ENCODE measurements around the gene CST9L.
"Not testable (repeated sequence)": the region's sequence is repeated elsewhere in the genome, so short reads cannot be mapped to it uniquely, and the experiment has no call there.

The CST9L gene

DNA sequence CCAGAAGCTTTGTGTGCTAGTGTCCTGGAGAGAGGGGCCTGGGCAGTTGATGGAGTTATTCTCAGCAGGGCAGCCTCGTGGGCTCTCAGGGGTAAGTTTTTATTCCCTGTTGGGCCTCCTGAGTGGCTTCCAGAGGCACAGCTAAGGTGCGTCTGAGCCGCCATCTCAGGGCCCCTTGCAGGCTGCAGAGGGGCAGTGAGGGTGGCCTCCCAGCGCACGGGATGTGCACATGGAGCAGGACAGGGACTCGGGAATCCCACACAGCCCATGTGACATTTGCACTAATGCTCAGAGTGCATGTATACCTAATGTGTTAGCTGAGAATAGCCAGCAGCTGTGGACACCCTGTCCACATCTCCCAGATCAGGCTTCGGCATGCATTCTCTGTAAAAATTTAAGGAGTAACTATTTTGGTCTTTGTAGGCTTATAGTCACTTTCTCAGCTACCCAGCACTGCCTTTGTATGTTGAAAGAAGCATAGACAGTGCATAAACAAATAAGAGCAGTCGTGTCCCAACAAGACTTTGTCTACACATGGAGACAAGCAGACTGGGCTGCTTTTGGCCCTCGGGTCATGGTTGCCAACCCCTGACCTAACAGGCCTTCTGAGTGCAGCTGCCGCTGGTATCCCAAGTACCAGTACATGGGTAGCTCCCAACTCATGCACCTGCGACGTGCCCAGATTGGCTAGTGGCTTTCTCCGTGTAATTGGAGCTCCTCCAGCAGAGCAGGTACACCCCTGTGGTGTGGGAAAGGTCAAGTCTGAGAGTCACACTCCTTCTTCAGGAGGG, 18.6 kb upstream of the CST9L start:
- DNase-seq (ENCODE audit: low spot score), result no peak

DNA sequence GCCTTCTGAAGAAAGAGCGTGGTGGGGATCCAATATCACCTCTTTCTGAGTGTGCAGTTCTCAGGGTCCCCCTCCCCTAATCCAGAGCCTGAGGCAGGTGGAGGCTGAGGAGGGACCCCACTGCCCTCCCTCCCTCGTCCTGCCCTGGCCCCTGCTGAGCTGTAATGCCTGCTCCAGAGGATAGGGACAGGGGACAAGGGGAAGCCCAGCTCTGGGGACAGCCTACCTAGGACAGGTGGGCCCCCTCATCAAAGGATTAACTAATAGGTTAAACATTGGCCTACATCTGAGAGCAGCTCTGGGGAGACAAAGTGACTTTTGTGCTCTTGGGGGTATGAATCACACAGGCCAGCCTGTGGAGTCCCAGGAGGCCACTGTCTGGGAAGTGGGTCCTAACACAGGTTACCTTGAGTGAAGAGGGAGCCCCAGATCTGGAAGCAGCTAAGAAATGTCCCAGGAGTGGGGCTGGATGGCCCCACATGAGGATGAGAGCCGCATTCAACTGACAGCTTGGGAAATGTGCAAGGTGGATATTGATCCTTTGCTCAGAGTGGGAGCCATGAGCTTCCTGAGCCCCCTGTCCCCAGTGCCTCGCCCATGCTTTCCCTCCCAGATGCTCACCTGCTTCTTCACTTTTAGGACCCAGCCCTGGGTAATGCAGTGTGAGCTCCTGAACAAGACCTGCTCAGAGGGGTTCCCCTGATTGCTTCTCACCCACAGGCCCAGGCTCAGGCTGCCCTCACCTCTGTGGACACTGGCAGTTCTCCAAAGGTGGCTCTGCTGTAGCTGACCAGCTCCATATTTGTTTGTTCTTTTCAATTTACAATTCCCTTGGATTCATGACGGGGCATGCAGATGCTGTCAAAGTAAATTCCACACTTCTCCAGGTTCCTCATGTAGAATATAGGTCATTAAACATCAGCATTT, 17.8 kb upstream of the CST9L start:
- DNase-seq (ENCODE audit: low spot score), result no peak

DNA sequence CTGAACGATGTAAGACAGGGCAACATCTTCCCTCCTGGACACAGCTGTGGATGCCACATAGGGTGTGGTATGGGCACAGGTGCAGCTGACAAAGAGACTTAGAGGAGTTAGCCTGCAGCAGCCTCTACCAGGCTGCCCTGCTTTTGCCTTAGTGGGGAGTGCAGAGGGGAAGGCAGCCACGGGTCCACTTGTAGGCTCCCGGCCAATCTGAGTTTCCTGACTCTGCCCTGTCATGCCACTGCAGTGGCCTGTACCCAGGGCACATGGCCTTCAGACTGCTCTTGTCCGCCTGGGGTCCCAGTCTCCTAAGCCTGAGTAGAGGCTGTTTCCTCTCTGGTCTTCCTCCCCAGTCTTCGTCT, 17.1 kb upstream of the CST9L start:
- DNase-seq (ENCODE audit: low spot score), result no peak

DNA sequence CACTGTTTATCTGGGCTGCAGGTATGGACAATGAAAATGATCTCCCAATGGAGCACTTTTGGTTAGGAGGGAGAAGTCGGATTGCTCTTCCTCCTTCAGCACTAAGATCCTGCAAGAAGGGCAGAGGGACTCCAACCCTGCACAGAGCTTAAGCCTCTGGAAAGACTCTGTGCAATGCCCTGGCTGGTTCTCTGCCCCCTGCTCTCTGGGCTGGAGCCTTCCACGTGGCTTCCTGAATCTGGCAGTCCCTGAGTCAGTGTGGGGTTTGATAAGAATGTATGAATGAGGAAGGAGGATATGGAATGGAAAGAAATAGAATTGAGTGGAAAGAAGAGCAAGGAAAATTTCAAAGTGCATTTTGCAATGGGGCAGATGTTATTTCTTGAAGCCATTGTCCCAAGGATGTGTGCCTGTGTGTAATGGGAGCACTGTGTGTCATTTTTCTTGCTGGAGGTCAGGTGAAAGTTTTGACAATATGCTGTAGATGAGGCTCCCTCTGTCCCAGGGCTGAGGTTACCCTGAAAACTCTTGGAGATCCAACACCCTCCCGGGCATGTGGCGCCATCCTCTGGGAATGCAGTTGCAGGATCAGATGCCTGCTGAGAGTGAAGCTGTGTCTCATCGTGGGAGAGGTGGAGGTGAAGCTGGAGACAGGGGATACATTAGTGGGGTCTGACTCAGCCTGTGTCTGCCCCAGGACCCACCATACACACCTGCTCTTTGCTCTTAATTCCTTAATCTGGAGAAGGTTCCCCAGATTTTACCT, 16.3 kb upstream of the CST9L start:
- no peak for DNase-seq (ENCODE audit: low spot score)

DNA sequence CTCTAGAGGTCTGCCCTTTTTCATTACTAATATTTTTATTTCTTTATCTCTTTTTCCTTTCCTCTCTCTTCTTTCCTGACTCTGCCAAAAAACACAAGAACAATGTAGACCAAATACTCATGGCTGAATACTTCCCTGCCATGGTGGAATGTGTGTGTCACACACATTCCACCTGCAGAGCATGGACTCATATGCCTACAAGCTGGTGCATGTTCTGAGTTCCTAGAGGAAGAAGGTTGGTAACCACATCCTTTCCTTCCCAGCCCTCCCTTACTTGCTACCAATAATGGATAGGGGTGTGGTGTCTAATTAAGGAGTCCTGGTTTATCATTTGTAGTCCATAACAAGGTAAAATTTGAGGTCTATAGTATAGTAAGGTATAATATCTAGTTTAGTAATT, 15.2 kb upstream of the CST9L start:
- no peak for DNase-seq (ENCODE audit: low spot score)

DNA sequence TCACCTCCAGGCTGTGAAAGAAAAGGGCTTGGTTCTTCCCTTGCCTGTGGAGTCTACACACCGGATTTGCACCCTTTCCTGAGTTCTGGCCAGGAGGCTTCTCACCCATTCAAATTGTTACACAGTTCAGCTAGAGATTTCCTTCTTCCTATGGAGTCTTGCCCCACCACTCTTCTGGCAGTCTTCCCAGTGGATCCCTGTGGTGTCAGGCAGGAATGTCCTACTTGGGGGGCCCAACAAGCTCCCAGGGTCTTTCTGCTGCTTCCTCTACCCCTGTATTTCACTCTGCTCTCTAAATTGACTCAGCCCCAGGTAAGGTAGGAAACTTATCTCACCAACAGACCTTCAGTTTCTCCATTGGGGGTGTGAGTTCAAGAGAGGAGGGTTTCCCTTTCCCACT, 14.0 kb upstream of the CST9L start:
- no peak for DNase-seq (ENCODE audit: low spot score)

DNA sequence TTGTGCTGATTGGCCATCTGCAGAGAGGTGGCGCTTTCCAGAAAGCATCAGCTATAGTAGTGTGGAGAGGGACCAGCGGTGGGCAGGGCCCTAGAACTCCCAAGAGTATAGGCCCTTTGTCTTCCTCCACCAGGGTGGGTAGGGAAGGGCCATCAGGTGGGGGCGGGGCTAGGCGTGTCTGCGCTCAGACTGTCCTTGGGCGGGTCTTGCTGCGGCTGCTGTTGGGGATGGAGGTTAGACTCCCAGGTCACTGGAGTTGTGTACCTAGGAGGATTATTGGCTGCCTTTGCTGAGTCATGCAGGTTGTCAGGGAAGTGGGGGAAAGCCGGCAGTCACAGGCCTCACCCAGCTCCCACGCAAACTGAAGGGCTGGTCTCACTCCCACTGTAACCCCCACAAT, 13.5 kb upstream of the CST9L start:
- not testable (repeated sequence) for DNase-seq (ENCODE audit: low spot score)

DNA sequence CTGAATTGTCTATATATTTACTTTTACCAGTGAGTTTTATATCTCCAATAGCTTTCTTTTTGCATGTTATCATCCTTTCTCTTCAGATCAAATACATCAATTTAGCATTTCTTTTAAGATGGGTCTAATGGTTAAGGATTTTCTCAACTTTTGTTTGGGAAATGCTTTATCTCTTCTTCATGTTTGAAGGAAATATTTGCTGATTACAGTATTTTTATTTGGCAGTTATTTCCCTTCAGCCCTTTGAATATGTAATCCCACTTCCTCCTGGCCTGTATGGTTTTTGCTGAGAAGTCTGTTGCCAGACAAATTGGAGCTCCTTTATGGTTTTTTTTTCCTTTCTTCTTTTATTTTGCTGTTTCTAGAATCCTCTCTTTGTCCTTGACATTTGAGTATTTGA, 6.7 kb upstream of the CST9L start:
- no peak for DNase-seq (ENCODE audit: low spot score)

DNA sequence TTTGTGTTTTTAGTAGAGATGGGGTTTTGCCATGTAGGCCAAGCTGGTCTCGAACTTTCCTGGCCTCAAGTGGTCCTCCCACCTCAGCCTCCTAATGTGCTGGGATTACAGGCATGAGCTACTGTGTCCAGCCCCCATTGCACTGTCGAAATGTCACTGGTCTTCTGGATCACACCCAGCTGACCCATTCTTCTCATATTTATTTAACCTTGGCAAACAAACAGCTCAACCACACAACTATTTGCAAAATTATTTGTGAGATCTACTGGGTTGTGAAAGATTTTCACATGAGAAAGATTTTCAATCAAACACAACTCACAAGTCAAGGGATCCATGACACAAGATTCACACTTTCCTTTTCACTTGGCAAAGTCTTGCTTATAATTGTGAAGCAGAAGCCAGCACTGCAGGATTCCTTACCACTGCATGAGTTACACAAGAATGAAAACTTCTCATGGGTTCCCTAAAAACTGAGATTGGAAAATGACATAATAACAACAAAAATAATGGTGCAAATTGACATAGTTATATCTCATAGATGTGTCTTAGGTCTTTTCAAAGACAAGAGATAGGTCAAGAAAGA, 2.0 kb upstream of the CST9L start:
- DNase-seq (ENCODE audit: low spot score), result no peak

DNA sequence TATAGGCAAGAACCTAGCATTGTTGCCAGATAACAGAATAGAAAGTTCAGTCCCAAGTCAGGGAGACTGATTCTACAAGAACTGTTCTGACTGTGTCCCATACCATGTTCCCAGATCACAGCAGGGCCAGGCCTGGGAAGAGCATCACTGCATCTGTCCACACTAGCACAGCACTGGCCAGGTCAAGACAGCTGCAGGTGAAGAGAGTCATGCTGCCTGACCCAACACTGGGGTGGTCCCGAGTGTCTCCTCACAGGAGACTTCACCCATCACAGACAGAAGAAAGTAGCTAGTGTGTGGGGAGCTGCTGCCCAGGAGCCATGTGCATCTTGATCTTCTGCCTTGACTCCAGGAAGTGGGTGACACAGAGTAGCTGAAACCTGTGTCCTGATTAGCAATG, 1.3 kb upstream of the CST9L start:
- DNase-seq (ENCODE audit: low spot score), result no peak

DNA sequence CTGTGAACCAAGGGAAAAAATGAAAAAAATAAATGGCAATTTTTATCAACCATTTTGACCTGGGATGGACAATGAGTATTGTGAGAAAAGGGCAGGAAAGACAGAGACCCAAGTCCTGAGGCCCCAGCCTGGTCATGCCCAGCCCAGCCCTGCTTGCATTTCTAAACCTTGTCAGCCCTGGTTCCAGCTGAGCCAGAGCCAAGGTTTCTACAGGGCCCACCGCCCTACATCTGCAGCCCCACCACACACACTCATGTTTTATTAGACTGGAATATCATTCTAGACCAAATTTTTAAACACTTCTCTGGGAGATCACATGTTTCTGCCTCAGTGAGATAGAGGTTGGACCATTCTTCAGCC, 667 bp upstream of the CST9L start:
- DNase-seq (ENCODE audit: low spot score), result no peak

DNA sequence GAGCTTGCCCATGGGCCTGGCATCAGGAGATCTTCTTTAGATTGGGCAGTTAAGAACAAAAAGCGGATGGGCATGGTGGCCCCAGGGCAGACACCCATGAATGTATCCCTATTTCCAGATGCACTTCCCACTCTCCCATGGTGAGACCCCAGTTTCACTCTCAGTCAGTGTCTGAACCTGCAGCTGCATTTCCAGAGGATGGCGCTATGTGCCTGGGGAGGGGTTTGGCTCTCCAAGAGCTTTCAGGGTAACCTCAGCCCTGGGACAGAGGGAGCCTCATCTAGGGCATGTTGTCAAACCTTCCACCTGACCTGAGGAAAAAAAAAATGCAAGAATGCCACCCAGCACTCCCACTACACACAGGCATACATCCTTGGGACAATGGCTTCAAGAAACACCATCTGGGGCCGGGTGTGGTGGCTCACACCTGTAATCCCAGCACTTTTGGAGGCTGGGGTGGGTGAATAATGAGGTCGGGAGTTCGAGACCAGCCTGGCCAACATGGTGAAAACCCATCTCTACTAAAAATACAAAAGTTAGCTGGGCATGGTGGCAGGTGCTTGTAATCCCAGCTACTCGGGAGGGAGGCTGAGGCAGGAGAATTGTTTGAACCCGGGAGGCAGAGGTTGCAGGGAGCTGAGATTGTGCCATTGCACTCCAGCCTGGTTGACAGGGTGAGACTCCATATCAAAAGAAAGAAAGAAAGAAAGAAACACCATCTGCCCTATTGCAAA, 1.9 kb downstream of the CST9L start:
- no peak for DNase-seq (ENCODE audit: low spot score)

DNA sequence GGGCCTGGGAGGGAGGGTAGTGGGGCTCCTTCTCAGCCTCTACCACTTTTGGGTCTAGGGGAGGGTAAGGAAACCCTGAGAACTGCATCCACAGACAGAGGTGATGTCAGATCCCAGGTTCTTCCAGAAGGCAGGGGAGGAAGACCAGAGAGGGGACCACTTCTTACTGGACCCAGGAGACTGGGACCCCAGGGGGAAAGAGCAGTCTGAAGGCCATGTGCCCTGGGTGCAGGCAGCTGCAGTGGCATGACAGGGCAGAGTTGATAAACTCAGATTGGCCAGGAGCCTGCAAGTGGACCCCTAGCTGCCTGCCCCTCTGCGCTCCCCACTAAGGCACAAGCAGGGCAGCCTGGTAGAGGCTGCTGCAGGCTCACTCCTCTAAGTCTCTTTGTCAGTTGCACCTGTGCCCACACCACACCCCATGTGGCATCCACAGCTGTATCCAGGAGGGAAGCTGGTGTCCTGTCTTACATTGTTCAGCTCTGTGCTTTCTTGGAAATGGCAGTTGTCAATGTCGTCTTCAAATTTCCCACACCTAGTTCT, 2.7 kb downstream of the CST9L start:
- DNase-seq (ENCODE audit: low spot score), result no peak

DNA sequence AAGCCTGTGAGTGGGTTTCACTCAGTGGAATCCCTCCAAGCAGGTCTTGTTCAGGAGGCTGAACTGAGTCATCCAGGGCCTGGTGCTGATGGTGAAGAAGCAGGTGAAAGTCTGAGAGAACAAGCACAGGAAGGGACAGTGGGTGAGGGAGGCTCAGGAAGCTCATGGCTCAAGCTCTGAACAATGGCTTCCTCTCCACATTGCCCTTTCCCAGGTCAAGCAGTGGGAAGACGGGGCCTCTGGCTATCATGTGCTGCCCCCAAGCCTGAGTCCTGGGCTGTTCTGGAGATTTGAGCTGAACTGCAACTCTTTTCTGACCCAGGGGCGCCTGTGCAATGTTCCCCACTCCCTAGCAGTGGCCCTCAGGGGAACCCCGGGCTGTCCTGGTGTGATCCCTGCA, 3.4 kb downstream of the CST9L start:
- DNase-seq (ENCODE audit: low spot score), result no peak

DNA sequence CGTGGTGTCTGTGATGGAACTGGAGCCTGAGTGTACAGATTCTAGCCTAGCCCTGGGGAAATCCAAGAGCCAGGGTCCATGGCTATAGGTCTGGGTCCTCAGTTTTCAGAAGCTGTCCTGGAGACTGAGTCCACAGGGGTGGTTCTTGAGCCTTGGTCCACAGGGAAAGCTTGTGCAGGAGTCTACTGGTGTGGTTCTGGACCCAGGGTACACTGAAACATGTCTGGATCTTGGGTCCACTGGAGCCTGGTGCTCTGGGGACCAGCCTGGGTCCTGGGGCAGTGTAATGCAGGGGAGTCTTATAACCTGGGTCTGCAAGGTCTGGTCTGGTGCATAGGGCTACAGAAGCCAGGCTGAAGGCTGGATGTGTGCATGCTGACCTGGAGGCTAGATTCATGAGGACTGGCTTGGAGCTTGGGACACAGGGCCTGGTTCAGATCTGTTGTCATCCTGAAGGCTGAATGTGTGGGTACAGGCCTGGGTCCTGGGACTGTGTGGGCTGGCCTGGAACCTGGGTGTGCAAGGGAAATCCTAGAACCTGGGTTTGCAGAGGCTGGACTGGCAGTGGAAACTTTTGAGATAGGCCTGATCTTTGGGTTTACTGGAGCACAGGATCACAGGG, 5.5 kb downstream of the CST9L start:
- DNase-seq (ENCODE audit: low spot score), result no peak

DNA sequence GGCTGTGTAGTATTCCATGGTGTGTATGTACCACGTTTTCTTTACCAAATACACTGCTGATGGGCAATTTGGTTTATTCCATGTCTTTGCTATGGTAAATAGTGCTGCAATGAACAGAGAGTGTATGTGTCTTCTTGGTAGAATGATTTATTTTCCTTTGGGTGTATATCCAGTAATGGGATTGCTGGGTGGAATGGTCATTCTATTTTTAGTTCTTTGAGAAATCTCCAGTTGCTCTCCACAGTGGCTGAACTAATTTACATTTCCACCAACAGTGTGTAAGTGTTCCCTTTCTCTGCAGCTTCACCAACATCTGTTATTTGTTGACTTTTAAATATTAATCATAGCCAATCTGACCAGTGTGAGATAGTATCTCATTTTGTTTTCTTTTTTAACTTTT, 13.9 kb downstream of the CST9L start:
- no peak for DNase-seq (ENCODE audit: low spot score)

DNA sequence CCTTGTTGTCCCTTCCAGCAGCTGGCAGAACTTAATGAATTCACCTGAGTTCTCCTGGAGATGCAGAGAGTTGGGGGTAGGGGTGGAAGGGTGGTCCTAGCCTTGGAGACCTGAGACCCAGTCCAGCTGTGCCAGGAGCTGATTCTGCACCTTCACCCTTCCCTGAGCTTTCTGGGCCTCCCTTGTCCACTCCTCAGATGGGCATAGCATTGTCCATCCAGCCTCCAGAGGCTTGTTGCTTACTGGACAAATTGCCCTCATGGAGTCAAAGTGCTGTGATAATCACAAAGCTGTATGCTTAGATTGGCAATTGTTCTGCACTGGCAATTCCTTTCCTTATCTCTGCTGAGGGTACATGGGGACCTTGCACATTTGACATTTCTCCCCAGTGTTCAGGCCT, 16.5 kb downstream of the CST9L start:
- DNase-seq (ENCODE audit: low spot score), result no peak

DNA sequence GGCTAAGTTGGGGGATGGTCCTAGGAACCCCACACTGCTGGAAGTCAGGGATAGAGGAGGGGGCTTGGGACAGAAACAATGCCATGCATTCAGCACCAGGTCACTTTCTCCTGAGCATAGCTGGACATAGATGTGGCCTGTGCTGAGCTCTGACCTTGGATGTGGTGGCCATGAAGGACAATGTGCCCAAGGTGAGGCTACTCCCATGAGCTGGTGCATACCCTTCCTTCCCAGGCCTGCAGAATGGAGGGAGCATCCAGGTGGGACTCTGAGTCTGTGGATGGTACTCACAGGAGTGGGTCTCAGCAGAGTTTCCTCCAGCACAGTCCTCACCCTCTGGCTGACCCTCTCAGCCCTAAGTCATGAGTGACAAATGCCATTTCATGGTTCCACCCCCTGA, 16.9 kb downstream of the CST9L start:
- DNase-seq (ENCODE audit: low spot score), result no peak

DNA sequence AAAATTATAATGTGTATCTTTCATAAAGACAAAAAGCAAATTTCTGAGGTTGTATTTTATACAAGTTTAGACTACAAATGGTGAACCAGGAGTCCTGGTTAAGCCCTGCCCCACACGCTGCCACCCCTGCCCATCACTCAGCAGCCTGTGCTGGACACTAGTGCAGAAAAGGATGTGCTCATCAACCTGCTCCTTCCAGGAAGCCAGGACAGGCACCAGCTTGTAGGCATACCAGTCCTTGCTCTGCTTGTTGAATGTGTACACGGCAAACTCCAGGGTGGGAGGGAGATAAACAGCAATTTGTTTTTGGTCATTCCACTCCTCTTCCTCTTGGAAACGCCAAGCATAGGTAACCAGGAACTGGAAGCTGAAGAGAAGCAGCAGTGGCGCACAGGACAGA, 18.1 kb downstream of the CST9L start:
- no peak for DNase-seq (ENCODE audit: low spot score)

DNA sequence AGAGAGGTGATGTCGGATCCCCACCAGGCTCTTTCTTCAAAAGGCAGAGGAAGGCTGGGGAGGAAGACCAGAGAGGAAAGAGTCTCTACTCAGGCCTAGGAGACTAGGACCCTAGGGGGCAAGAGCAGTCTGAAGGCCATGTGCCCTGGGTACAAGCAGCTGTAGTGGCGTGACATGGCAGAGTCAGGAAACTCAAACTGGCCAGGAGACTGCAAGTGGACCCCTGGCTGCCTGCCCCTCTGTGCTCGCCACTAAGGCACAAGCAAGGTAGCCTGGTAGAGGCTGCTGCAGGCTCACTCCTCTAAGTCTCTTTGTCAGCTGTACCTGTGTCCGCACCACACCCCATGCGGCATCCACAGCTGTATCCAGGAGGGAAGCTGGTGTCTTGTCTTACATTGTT, 19.9 kb downstream of the CST9L start:
- no peak for DNase-seq (ENCODE audit: low spot score)

DNA sequence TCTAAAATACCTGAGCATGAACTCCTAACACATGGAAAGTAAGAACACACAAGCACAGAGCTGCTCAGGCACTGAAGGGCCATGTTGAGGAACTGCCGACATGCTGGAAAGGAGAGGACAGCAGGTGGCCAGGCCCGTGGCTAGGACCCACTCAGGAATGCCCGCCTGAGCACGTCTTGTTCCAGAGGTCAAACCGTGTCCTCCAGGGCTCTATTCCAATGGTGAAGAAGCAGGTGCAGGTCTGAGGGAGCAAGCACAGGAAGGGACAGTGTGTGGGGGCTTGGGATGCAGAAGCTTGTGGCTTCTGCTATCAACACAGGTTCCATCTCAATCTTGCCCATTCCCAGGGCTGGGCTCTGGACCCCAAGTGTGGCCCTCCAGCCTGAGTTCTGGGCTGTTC, 20.7 kb downstream of the CST9L start:
- no peak for DNase-seq (ENCODE audit: low spot score)

Data from activated CD4-positive, alpha-beta T cell treated with anti-CD3 and anti-CD28 coated beads, Interleukin-2, Interleukin-4, amounts not matched to agents 100 ng/mL and 50 ng/mL, durations not matched to agents 16 hours and 8 hours (primary cell).